NCI-H2227 (cell line): Measurements from ENCODE around the gene DHX35.

ENCODE experiments used
- DNase-seq: peaks from one replicate; lab custom pipeline; 2025; ENCODE audit not compliant: unreplicated experiment; lab: John Stamatoyannopoulos, UW

DHX35 gene

GRCh38 chr20:38962044-38962927 is at the start of gene DHX35:
TSS of gene DHX35 (plus strand) at chr20:38962344. CDS start at chr20:38962368, 24 bp downstream.
- DNase-seq = peak; percentile 99

GRCh38 chr20:38915355-38915754 is 46.8 kb upstream of the DHX35 start:
- DNase-seq = no peak

- no peak for DNase-seq
Observed at GRCh38 chr20:38917657-38918056, 44.5 kb upstream of the DHX35 start.

GRCh38 chr20:38918172-38918571 is 44.0 kb upstream of the DHX35 start:
- no peak for DNase-seq

- no peak for DNase-seq
Observed at GRCh38 chr20:38919683-38920082, 42.5 kb upstream of the DHX35 start.

GRCh38 chr20:38920411-38920810 is 41.7 kb upstream of the DHX35 start:
- DNase-seq = no peak

- no peak for DNase-seq
Observed at GRCh38 chr20:38920851-38921250, 41.3 kb upstream of the DHX35 start.

- DNase-seq = no peak
Observed at GRCh38 chr20:38924718-38925117, 37.4 kb upstream of the DHX35 start.

- peak; percentile 99 for DNase-seq
Observed at GRCh38 chr20:38926142-38926933, 35.8 kb upstream of the DHX35 start, which contains the start of gene FAM83D. TSS of gene FAM83D (plus strand) at chr20:38926417. CDS start at chr20:38926443, 26 bp downstream.

GRCh38 chr20:38926934-38927616 is 35.1 kb upstream of the DHX35 start:
- DNase-seq = no peak

- DNase-seq = no peak
Observed at GRCh38 chr20:38927902-38928578, 34.1 kb upstream of the DHX35 start.

GRCh38 chr20:38930242-38930569 is 31.9 kb upstream of the DHX35 start:
- DNase-seq = no peak

GRCh38 chr20:38931984-38932383 is 30.2 kb upstream of the DHX35 start:
- no peak for DNase-seq

- DNase-seq = no peak
Observed at GRCh38 chr20:38932457-38933120, 29.6 kb upstream of the DHX35 start.

GRCh38 chr20:38934530-38934929 is 27.6 kb upstream of the DHX35 start:
- no peak for DNase-seq

GRCh38 chr20:38935285-38935684 is 26.9 kb upstream of the DHX35 start:
- no peak for DNase-seq

GRCh38 chr20:38935967-38936407 is 26.2 kb upstream of the DHX35 start:
- no peak for DNase-seq

GRCh38 chr20:38937000-38937399 is 25.1 kb upstream of the DHX35 start:
- no peak for DNase-seq

- DNase-seq = no peak
Observed at GRCh38 chr20:38937978-38938473, 24.1 kb upstream of the DHX35 start.

- DNase-seq = no peak
Observed at GRCh38 chr20:38939686-38940085, 22.5 kb upstream of the DHX35 start.
